HG02970 (cell line): Measurements from ENCODE around the gene POM121L12.

ENCODE experiments used
- ATAC-seq: cut with Tn5 transposase; IDR thresholded peaks from one replicate; pipeline ENCODE4 v1.9.1; 2021; ENCODE audit warnings: mild to moderate bottlenecking, moderate library complexity, moderate number of reproducible peaks; ENCODE audit not compliant: unreplicated experiment, low FRiP score

Gene POM121L12

DNA sequence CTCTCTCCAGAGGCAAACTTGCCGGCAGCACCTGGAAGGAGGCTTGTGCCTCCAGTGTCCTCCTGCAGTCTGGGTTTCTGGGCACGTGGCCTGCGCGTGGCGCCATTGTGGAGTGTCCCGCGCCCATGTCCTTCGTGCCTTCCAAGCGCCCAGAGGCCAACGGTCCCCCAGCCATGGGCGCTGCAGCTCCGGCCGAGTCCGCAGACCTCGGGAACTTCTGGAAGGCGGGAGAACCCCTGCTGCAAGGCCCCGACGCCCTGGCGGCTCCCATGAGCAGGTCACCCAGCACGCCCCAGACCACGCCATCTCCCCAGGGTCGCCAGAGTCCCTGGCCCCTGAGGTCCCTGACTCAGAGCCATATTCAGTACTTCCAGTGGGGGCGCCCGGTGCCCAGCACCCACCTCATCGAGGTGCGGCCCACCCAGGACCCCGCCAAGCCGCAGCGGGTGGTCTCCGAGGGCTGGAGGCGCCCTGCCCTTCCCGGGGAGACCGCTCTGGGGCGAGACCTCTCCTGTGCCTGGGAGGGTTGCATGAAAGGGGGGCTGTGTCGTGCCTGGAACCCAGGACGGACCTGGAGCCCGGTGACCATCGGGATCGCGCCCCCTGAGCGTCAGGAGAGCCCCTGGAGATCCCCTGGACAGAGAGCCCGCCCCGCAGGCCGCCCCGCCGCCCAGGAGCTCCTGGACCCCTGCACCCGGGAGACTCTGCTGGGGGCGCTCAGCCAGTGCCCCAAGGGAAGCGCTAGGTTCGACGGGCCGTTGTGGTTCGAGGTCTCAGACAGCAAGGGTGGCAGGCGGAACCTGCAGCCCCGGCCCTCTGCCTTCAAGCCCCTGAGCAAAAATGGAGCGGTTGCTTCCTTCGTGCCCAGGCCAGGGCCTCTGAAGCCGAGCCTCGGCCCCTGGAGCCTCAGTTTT, at the start of gene POM121L12:
Gene POM121L12 (plus strand): TSS at position 135 of the 914 bp plus-strand sequence. CDS start 39 bp downstream, at position 174.
- no peak for ATAC-seq

DNA sequence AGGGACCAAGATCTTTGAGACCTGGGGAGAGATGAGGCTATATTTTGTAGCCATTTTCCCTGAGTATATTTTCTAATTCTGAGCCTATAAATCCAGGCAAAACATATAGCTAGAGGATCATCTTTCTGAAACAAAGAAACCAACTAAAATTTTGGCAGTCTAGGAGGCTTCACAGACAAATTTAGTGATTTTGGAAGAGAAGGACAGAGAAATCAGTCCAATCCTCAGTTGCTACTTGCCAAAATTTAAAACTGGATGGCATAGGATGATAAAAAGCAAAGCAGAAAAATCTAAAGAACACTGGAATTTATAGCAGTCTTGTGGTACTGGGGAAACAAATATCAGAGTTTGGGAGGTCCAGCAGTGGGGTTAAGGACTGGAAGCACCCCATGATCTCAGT, 43.4 kb upstream of the POM121L12 start:
- ATAC-seq: no peak

DNA sequence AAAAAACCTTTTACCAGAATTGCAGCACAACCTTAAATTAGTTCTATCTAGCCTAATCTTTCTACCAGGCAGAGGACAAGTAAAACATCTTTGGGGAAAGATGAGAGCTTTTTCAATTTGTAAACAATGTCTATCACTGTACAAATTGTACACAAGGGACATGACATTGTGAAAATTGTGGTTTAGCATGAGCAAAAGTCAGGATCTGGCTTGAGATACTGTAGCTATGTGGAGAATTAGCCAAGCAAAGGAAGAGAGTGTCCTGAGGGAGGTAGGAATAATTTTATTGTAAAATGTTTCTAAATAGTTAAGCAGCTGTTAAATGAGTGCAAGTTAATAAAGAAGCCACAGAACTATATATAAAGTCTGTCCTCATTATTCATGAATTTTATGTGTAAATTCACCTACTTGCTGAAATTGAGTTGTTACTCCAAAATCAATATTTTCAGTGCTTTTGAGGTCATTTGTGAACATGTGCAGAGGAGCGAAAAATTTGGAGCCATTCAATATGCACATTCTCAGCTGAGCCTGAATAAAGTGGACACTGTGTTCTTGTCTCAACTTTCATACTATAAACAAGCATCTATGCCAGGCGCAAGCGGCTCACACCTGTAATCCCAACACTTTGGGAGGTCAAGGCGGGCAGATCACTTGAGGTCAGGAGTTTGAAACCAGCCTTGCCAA, 42.8 kb upstream of the POM121L12 start:
- ATAC-seq: no peak

GRCh38 chr7:52995676-52996075, 39.8 kb upstream of the POM121L12 start:
- no peak for ATAC-seq

DNA sequence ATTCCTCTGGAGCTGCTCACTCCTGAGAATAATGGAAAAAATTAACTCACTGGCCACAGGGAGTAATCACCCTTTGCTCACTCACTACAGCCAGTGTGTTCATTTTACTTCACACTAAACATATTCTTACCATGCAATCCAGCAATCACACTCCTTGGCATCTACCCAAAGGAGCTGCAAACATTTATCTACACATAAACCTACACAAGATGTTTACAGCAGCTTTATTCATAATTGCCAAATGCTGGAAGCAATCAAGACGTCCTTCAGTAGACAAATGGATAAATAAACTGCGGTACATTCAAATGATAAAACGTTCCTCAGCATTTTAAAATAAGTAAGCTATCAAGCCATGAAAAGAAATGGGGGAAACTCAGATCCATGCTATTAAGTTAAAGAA, 34.2 kb upstream of the POM121L12 start:
- no peak for ATAC-seq

DNA sequence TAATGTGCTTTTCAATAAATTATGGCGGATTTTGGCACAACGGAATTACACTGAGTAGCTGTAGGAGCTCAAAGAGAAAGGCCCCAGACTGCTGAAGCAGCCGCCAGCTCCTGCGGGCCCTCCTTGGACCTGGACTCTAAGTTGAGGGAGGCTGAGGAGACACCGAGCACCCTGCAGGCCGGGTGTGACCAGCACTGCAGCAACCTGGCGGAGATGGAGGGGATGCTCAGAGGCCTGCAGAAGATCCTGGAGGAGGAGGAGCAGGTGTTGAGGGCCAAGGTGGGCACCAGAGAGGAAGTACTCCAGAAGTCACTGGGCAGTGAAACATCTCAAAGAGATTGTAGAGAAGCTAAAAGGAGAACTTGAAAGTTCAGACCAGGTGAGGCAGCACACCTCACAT, 33.0 kb upstream of the POM121L12 start:
- ATAC-seq: no peak

DNA sequence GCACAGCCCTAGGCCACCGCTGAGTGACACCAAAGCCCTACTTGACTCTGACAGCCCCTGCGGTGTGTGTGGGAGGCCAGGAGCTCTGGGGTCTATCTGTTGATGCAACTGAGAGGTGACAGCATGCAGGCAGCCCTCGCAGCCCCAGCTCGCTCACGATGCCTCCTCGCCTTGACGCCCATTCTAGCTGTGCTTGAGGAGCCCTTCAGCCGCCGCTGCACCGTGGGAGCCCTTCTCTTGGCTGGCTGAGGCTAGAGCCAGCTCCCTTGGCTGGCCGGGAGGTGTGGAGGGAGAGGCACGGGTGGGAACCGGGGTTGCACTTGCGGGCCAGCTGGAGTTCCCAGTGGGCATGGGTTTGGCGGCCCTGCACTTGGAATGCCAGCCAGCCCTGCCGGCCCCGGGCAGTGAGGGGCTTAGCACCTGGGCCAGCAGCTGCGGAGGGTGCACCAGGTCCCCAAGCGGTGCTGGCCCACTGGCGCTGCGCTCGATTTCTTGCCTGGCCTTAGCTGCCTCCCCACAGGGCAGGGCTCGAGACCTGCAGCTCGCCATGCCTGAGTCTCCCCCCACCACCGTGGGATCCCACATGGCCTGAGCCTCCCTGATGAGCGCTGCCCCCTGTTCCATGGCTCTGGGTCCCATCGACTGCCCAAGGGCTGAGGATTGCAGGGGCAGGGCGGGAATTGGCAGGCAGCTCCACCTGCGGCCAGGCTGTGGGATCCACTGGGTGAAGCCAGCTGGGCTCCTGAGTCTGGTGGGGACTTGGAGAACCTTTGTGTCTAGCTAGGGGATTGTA, 31.6 kb upstream of the POM121L12 start:
- no peak for ATAC-seq

GRCh38 chr7:53013925-53014324, 21.5 kb upstream of the POM121L12 start:
- ATAC-seq: no peak

- no peak for ATAC-seq
Measured at GRCh38 chr7:53015463-53015862, 20.0 kb upstream of the POM121L12 start.

DNA sequence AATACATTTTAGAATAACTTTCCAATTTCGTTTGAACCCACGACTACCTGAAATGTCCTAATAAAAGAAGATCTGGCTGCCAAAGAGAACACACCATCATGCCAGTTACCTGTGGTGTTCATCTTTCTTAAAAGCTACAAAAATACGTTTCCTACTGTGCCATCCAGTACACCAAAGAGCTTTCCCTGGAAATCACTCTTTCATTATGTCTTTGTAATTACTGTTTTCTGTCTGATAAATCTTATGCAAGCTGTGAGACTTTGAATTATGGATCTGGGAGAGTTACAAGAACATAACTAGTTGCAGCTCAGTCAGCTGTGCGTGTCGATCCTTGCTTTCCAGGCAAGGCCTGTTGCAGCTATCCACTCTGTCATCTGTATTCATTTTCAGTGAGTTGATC, 12.5 kb upstream of the POM121L12 start:
- ATAC-seq: no peak

DNA sequence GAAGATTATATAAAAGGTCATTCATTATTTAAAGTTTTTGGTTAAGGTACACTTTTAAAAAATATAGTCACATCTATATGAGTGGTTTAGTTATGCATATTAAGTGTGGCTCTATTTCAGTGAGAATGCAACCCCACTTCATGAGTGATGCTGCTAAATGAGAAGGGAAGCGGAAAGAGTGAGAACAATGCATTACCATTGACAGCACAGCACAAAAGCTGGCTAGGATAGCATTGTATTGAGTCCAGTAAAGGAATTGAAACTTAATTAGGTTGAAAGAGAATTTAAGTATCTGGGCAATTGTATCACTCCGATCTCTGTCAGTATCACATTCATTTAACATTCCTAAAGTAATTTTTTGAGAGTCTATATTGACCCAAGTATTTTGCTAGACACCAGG, 13.2 kb downstream of the POM121L12 start:
- ATAC-seq: no peak

DNA sequence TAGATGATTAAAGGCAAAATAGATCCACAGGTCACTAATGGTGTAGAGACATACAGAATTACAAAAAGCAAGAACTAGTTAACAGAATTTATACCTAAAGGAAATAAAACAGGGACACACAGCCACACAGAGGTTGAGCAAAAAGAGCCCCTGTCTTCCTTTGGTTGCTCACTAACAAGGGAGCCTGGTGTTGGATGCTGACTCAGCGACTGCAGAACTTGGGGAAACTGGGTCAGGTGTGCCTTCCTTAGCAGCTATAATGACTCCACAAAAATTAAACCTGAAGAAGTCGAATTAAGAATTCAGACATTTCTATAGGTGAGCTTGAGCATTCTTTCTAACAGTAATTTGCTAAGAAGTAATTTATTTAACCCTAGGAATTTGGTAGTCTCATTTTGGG, 15.0 kb downstream of the POM121L12 start:
- ATAC-seq: no peak

- no peak for ATAC-seq
Measured at GRCh38 chr7:53059591-53059990, 24.2 kb downstream of the POM121L12 start.

DNA sequence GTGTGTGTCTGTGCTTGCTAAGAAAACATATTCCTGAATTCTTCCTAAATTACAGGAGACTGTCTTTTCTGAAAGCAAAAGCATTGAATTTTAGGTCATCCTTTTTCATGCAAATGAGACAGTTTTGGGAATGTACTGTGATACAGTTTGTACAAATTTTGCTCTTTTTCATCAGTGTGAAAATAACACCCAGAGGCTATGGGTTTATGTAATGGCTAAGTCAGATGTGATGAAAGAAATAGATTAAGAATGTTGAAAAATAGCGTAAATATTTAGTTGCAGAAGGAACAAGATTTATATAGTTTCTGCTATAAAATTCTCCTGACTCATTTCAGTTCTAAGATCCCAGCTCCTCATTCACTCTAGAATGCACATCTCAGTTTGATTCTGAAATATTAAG, 24.6 kb downstream of the POM121L12 start:
- ATAC-seq: no peak

GRCh38 chr7:53062796-53063195, 27.4 kb downstream of the POM121L12 start:
- ATAC-seq: no peak

DNA sequence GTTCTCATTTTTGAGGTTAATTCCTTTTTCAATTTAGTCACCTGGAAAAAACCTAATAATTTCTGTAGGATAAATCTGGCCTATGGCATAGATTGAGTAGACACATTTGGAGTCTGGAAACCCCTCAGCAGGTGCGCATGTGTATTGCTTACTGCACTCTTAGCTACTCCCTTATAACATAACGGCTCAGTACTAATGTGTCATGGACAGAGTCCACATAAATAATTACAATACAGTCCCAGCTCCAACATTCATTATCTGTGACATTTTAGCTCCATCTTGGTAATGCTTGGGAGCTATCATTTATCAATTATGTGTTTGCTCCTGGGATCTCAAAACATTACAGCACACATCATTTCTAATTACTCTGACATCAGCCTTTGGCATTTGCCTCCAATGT, 33.2 kb downstream of the POM121L12 start:
- ATAC-seq: no peak

DNA sequence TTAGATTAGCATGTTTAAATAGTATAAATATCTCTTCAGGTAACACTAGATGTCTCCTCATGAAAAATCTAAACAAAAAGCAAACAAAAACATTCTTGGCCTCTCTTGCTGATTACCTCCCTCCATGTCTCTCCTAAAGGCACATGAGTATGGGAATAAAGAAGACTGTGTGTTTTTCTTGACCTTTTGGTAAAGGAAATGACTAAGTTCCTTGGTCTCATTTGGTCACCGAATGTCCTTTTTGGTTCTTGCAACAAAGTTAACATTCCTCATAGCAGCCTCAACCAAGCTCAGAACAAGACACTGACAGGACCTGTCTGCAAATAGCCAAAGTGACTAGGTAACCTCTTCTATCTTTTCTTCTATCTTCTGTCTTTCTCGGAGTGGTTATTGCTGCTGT, 35.5 kb downstream of the POM121L12 start:
- no peak for ATAC-seq
